Raji (cell line): Measurements from ENCODE around the gene SGTA.
A peak's percentile ranks its signal among the peaks of the same experiment; 100 is the strongest.

Experiments used
- POLR2A ChIP-seq: IDR thresholded peaks from 2 replicates; pipeline ENCODE4 v1.6.1; 2011; ENCODE audit warnings: low read depth, low read length, control low read depth; ENCODE audit not compliant: insufficient read depth

Gene SGTA

DNA sequence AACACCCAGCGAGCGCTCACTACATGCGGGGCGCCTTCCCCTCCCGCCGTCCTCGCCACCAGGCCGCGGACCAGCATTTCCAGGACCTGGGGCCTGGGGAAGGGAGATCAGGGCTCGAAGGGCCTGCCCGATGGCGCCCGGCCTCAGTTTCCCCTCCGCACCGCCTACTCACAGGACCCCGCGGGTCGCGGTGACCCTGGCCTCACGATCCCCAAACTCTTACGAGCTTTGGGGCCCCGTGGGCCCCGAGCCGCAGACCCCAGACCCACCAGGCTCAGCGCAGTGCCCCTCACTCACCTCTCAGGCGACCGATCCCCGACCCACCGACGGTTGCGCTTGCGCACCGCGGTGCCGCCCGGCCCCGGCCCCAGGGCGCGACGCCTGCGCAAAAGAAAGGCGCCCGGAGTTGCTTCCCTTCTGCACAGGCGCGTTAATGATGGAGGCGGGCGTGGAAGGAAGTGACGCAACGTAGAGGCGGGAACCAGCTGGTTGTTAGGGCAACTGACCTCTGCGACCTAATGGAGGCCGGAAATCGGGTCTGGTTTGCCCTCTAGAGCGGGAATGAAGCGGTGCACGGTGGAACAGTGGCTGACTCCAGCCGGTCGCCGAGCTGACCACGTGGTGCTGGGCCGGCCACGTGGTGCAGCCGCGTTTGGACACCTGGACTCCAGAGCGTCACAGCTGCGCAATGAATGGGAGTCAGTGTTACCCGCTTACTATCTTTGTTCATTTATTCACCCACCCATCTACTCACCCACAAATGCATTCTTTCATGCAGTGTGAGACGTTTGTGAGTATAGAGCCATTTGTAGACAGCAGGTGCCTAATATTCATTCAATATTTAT is at the start of gene SGTA:
Gene SGTA (minus strand): TSS at position 338 of the 845 bp plus-strand sequence. CDS start 14,205 bp downstream, outside the sequence.
- peak; percentile 84 for TF ChIP-seq POLR2A

- no peak for TF ChIP-seq POLR2A
Measured at GRCh38 chr19:2827840-2828489, 44.9 kb upstream of the SGTA start.

DNA sequence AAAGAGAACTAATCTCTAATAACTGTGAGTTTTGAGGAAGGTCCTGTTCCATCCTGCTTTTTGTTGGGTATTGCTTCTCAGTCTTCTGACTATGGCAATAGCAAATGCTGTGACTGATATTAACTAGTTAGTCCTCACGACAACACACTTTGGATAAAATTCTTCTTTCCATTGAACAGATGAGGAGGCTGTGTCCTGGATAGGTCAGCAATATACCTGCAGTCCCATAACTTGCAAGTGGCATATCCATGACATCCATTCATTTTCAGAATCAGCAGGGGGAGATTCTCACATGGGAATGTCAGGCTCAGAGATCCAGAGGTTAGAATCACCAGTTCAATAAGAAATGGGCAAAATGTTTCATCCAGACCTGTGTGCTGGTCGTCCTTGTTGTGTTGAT is 43.9 kb upstream of the SGTA start:
- TF ChIP-seq POLR2A: no peak

- no peak for TF ChIP-seq POLR2A
Measured at GRCh38 chr19:2824129-2824528, 41.1 kb upstream of the SGTA start.

DNA sequence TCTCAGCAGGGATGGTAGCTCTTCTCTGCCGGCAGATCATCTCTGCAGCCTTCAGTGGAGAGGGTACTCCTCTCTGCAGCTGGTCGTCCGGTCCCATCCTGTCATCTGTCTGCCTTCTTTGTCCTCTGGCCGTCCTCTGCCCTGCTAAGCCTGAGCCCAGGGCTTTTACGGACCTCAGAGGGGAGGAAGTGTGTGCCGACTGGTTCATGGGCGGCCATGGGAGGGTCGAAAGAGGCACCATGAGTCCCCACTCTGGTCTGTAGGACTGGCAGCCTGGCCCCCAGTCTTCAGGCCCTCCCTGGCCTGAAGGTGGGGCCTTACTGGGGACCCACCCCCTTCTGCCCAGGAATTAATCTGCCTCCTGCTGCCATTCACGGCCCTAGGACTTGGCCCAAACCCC is 40.6 kb upstream of the SGTA start:
- TF ChIP-seq POLR2A: no peak

DNA sequence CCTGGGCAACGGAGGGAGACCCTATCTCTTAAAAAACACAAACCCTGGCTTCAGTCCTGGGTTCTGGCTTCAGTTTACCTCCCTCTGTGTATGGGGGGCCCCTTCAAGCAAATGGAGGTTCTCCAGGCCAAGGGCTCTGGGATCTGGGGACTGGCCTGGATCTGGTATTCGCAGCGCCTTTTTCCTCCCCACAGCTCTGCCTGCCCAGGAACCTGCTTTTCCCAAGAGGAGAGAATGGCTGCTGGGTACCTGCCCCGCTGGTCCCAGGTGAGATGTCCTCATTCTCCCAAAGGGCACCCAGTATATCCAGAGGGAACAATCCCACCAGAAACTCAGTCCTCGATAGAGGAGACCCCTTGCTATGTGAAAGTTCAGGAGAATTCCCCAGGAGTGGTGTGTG is 39.8 kb upstream of the SGTA start:
- TF ChIP-seq POLR2A: no peak

DNA sequence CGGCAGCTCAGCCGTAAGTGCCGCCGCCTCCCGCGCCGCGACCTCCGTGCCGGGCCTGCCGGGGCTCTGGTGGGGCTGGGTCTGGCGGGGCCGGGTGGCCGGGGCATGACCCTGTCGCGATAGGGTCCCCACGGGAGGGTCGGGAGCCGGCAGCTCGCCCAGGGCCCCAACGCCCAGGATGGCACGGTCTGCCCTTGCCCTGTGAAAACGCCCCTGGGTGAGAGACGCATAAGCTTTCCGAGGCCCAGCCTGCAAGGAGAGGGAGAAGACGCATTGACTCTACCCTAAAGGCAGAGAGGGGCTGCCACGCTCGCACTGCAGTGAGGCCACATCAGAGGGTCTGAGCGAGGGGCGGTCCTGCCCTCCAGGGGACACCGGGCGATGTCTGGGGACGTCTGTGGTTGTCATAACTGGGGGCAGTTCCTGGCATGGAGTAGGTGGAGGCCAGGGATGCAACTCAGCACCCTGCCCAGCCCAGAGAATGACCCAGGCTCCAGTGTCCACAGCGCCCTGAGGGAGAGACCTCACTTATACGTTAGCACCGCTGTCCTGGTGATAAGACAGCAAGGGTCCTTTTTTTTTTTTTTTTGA is 37.1 kb upstream of the SGTA start:
- TF ChIP-seq POLR2A: no peak

DNA sequence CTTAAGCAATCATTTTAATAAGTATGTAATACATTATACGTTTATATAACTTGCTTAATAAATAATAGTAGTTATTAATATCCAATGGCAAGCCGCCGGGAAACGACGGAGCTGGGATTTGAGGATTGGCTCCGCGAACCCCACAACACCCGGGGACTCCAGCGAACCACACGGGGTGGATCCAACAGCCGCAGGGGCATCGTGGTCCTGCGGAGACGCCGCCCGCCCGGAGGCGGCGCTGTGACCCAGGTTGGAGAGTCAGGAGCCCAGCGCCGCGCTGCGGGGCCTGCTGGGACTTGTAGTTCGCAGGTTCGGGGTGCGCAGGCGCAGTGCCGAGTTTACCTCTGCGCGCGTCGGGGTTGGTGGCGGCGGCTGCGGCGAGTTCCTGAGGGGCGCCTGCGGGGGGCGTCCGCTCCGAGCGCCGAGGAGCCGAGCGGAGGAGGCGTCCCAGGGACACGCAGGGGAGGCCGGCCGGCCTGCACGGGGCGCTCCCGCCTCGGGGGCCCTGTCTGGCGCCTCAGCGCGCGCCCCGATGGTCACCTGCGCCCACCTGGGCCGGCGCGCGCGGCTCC is 36.6 kb upstream of the SGTA start, which contains the start of gene ZNF554:
Gene ZNF554 (plus strand): TSS at position 329 of the 572 bp plus-strand sequence. CDS start 204 bp downstream, at position 533.
- peak; percentile 61 for TF ChIP-seq POLR2A

- no peak for TF ChIP-seq POLR2A
Measured at GRCh38 chr19:2816641-2817040, 33.6 kb upstream of the SGTA start.

DNA sequence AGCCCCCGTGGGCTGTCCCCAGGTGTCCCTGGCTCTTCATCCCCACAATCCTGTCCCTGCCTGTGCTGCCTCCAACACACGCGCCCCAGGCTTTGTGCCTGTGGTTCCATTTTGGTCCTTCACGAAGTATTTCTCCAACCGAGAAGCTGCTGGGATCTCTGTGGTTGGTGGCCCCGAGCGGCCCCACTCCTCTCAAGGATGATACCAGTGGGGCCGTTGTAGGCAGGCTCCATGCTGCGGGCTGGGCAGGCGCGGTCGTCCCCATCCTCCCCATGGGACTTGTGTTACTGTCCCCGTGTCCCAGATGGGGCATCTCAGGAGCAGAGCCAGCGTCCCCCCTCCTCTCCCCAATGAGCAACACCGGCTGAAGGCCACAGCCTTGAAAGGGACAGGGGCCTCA is 32.9 kb upstream of the SGTA start:
- no peak for TF ChIP-seq POLR2A

- TF ChIP-seq POLR2A: no peak
Measured at GRCh38 chr19:2815191-2815614, 32.1 kb upstream of the SGTA start.

GRCh38 chr19:2814426-2814825 is 31.4 kb upstream of the SGTA start:
- TF ChIP-seq POLR2A: no peak

DNA sequence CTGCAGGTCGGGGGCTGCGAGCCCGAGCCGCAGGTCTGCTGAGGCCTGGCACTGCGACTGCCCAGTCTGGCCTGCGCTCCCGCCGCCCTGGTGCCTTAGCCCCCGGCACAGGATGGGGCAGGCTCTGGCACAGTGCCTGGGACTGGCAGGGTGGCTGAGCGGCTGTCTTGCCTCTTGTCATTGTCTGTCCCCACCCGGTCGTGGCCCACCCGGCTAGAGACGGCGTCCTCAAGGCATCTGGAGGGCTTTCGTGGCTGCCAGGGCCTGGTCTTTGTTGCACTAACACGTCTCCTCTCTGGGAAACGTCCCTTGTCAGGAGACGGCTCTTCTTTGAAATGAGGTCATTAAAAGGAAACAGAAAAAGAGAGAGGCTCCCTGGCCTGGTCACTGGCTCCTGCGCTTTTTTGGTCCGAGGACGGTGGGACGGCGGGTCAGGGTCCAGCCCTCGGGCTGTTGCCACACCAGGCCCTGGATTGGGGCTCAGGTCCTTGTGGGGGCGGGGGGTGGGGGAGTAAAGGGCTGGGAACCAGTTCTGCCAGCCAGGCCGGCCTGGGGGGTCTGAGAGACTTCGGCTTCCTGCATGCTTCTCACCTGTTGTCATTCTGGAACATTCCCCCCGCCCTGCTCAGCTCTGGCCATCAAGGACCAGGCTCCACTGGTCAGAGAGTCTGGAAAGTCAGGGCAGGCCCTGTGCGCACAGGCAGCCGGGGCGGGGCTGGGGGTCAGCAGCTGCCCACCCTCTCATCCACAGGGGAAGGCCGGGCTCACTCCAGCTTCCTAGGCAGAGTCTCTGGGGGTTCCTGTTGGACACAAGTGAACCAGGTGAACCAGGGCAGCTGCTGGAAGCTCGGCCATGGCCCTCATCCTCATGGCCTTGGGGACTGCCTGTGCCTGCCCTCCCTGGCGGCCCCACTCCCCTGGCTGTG is 30.4 kb upstream of the SGTA start:
- TF ChIP-seq POLR2A: no peak

GRCh38 chr19:2812414-2813234 is 29.6 kb upstream of the SGTA start:
- TF ChIP-seq POLR2A: no peak

DNA sequence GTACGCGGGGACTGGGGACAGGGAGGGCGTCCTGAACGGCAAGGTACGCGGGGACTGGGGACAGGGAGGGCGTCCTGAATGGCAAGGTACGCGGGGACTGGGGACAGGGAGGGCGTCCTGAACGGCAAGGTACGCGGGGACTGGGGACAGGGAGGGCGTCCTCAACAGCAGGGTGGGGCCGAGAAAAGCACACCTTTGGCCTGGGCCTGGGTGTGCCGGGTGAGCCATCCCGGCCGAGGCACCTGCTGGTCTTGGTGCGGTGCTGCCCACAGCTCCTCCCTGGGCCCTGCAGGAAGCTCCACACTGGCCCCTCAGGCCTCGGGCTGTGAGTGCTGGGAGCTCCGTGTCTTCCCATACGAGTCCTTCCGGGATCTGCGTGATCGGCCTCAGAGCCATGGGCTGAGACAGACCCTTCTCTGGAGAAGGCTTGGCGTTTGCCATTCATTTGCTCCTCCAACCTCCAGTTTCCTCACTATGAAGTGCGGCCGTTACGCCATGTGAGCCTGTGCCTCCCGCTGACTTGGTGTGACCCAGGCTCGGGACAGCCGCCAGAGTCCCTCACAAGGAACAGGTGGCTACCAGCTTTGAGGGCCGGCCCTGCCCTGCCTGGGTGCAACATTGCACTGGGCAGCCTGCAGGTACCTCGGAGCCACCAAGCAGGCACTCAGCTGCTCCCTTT is 28.8 kb upstream of the SGTA start:
- TF ChIP-seq POLR2A: no peak
